Nephron progenitor cell (in vitro differentiated cells): ENCODE data around the gene WNK1.
A peak's percentile ranks its signal among the peaks of the same experiment; 100 is the strongest.

Experiments used
- DNase-seq: peaks from one replicate; pipeline ENCODE4 v3.0.0; 2021
- H3K27ac Mint-ChIP-seq: 2 replicates; pipeline ENCODE4 v1.8.0; 2021; ENCODE audit warnings: mild to moderate bottlenecking, moderate library complexity, mixed read lengths
- H3K27me3 Mint-ChIP-seq: 2 replicates; pipeline ENCODE4 v1.8.0; 2021; ENCODE audit warnings: mild to moderate bottlenecking, low read depth, mixed read lengths; ENCODE audit not compliant: poor library complexity
- H3K36me3 Mint-ChIP-seq: 2 replicates; pipeline ENCODE4 v1.8.0; 2021; ENCODE audit warnings: low read depth, mixed read lengths
- H3K4me1 Mint-ChIP-seq: 2 replicates; pipeline ENCODE4 v1.8.0; 2021; ENCODE audit warnings: mixed read lengths
- H3K4me3 Mint-ChIP-seq: 2 replicates; pipeline ENCODE4 v1.8.0; 2021; ENCODE audit warnings: mild to moderate bottlenecking, moderate library complexity, mixed read lengths
- H3K9me3 Mint-ChIP-seq: 2 replicates; pipeline ENCODE4 v1.8.0; 2021; ENCODE audit warnings: mild to moderate bottlenecking, moderate library complexity, mixed read lengths
- CTCF ChIP-seq: fragments of 200-600 bp; sonication (generic); IDR thresholded peaks from 2 replicates; pipeline ENCODE4 v1.5.0; 2021; ENCODE audit warnings: antibody characterized with exemption

The WNK1 gene

GRCh38 chr12:880656-881055, 128.3 kb downstream of the WNK1 start:
- no peaks in the 10 kb centered on the region for H3K9me3 Mint-ChIP-seq

GRCh38 chr12:884746-885414, 132.5 kb downstream of the WNK1 start:
- Mint-ChIP-seq H3K4me3 (no peak overlapping the region), H3K4me1 (no peaks in the 10 kb centered on the region), H3K36me3 (peaks cover 86% of the 10 kb centered on the region), H3K27ac (peak overlapping the region; percentile 41), H3K9me3 (no peaks in the 10 kb centered on the region), H3K27me3 (no peaks in the 10 kb centered on the region)
- TF ChIP-seq CTCF: no peak
- DNase-seq: no peak

More at GRCh38 chr12:880656-881055, 128.3 kb downstream of the WNK1 start:
- Mint-ChIP-seq H3K27ac (no peak overlapping the region), H3K27me3 (no peaks in the 10 kb centered on the region), H3K36me3 (peaks cover 65% of the 10 kb centered on the region), H3K4me1 (no peaks in the 10 kb centered on the region), H3K4me3 (no peak overlapping the region)
- TF ChIP-seq CTCF: no peak
- no peak for DNase-seq

- H3K4me1 Mint-ChIP-seq: no peaks in the 10 kb centered on the region
- no peak for DNase-seq
- no peak overlapping the region for H3K27ac Mint-ChIP-seq
- peaks cover 86% of the 10 kb centered on the region for H3K36me3 Mint-ChIP-seq
- H3K27me3 Mint-ChIP-seq: no peaks in the 10 kb centered on the region
- no peak overlapping the region for H3K4me3 Mint-ChIP-seq
- H3K9me3 Mint-ChIP-seq: no peaks in the 10 kb centered on the region
- TF ChIP-seq CTCF: no peak
These were observed 133.3 kb downstream of the WNK1 start for GRCh38 chr12:885701-886100.

GRCh38 chr12:886206-886605, 133.8 kb downstream of the WNK1 start:
- no peaks in the 10 kb centered on the region for H3K27me3 Mint-ChIP-seq
- H3K27ac Mint-ChIP-seq: no peak overlapping the region
- H3K4me3 Mint-ChIP-seq: no peak overlapping the region

GRCh38 chr12:894226-894625, 141.8 kb downstream of the WNK1 start:
- Mint-ChIP-seq H3K4me1 (no peaks in the 10 kb centered on the region), H3K9me3 (no peaks in the 10 kb centered on the region), H3K27ac (no peak overlapping the region), H3K36me3 (peaks cover 63% of the 10 kb centered on the region), H3K27me3 (no peaks in the 10 kb centered on the region), H3K4me3 (no peak overlapping the region)
- no peak for DNase-seq
- TF ChIP-seq CTCF: no peak

More at GRCh38 chr12:886206-886605, 133.8 kb downstream of the WNK1 start:
- H3K36me3 Mint-ChIP-seq: peaks cover 87% of the 10 kb centered on the region
- H3K9me3 Mint-ChIP-seq: no peaks in the 10 kb centered on the region
- TF ChIP-seq CTCF: no peak
- no peak for DNase-seq
- no peaks in the 10 kb centered on the region for H3K4me1 Mint-ChIP-seq

- no peak for TF ChIP-seq CTCF
- no peak for DNase-seq
- Mint-ChIP-seq H3K36me3 (peaks cover 64% of the 10 kb centered on the region), H3K4me1 (no peaks in the 10 kb centered on the region), H3K27ac (no peak overlapping the region), H3K27me3 (no peaks in the 10 kb centered on the region), H3K9me3 (no peaks in the 10 kb centered on the region), H3K4me3 (no peak overlapping the region)
These were observed 143.7 kb downstream of the WNK1 start for GRCh38 chr12:896031-896430.
